AG09309 (cell line): ENCODE data around the gene CNR2.

Source experiments
- DNase-seq: peaks from one replicate; pipeline ENCODE4 v3.0.0-alpha.2; 2010; ENCODE audit warnings: low read depth
- H3K4me3 ChIP-seq: 2 replicates; pipeline ENCODE4 v1.5.1; 2011; ENCODE audit warnings: mild to moderate bottlenecking, low read depth, low read length, moderate library complexity; ENCODE audit not compliant: control insufficient read depth
- CTCF ChIP-seq: IDR thresholded peaks from 2 replicates; pipeline ENCODE4 v1.5.1; 2011; ENCODE audit warnings: mild to moderate bottlenecking, low read depth, low read length, inconsistent platforms; ENCODE audit not compliant: insufficient read depth, control insufficient read depth; ENCODE audit errors: missing control alignments

CNR2 gene

GRCh38 chr1:23909412-23909811, 3.8 kb downstream of the CNR2 start:
- H3K4me3 ChIP-seq, result no peak overlapping the region
- no peak for TF ChIP-seq CTCF
- DNase-seq, result no peak

- no peak for TF ChIP-seq CTCF
- DNase-seq, result no peak
- H3K4me3 ChIP-seq, result no peak overlapping the region
Observed at GRCh38 chr1:23908453-23909341, 4.5 kb downstream of the CNR2 start.

- TF ChIP-seq CTCF, result no peak
- no peak for DNase-seq
- no peak overlapping the region for H3K4me3 ChIP-seq
Observed at GRCh38 chr1:23906731-23907130, 6.4 kb downstream of the CNR2 start.

- TF ChIP-seq CTCF, result no peak
- H3K4me3 ChIP-seq, result no peak overlapping the region
- no peak for DNase-seq
Observed at GRCh38 chr1:23905461-23906025, 7.6 kb downstream of the CNR2 start.

GRCh38 chr1:23904748-23905357, 8.3 kb downstream of the CNR2 start:
- no peak for TF ChIP-seq CTCF
- no peak overlapping the region for H3K4me3 ChIP-seq
- no peak for DNase-seq

GRCh38 chr1:23903754-23904153, 9.4 kb downstream of the CNR2 start:
- no peak for TF ChIP-seq CTCF
- H3K4me3 ChIP-seq, result no peak overlapping the region
- no peak for DNase-seq
